ENCODE measurements around the gene GRIK5. TPM values are rescaled to one million over a fixed set of nuclear protein-coding genes. Genes with fewer than 3 reads are reported as not detected.

The GRIK5 gene
- total and polyA plus RNA-seq, 2 donors (not counting 3 experiments of a cell fraction or from before 2014, with no cell fraction given): 0.80 to 2.2 TPM

DNA sequence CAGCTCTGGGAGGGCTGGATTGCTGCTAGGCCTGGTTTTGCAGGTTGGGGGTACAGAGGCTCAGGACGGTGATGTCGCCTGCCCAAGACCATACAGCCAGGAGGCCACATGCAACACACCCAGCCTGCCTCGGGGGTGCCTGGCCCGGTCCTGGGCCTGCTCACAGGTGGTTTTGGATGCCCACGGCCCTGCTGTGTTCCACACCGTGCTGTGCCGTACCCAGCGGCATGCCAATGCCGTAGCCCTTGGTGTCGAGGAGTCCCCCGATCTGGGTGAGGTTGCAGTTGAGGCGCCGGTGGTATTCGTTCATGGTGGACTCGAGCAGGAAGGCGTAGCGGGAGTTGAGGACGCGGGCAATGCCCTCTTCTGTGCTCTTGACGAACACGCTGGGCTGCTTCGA, 64.5 kb downstream of the GRIK5 start:
- DNase-seq (ENCODE audit: low read depth, low spot score) (no peak), FAIRE-seq (no peak)
- H3K27me3 ChIP-seq (ENCODE audit: control insufficient read depth in 2 of 2, insufficient read depth in 2 of 2, low read length in 2 of 2): peaks cover 2 to 3% of the 10 kb centered on the region in 2 experiments
- H3K9me1 ChIP-seq (replicated peaks; ENCODE audit: control insufficient read depth, extremely low read depth, insufficient read depth, low read length): no peaks in the 10 kb centered on the region
- no peak overlapping the region for H2AFZ ChIP-seq (ENCODE audit: low read depth, low read length)
- no peaks in the 10 kb centered on the region for H4K20me1 ChIP-seq (replicated peaks; ENCODE audit: control insufficient read depth, extremely low read depth, insufficient read depth, low read length)
- dilution Hi-C loops (cut with MboI; ENCODE audit: extremely low pct_ligation_motif_present, low sequenced_read_pairs): no loop called here
- H3K4me3 ChIP-seq (replicated peaks in 1 of 3; ENCODE audit: insufficient read depth in 1 of 3, low read depth in 1 of 3, low read length in 3 of 3): no peak overlapping the region
- H3K4me2 ChIP-seq (ENCODE audit: insufficient read depth, low read length): no peak overlapping the region
- TF ChIP-seq, protein P1, sequence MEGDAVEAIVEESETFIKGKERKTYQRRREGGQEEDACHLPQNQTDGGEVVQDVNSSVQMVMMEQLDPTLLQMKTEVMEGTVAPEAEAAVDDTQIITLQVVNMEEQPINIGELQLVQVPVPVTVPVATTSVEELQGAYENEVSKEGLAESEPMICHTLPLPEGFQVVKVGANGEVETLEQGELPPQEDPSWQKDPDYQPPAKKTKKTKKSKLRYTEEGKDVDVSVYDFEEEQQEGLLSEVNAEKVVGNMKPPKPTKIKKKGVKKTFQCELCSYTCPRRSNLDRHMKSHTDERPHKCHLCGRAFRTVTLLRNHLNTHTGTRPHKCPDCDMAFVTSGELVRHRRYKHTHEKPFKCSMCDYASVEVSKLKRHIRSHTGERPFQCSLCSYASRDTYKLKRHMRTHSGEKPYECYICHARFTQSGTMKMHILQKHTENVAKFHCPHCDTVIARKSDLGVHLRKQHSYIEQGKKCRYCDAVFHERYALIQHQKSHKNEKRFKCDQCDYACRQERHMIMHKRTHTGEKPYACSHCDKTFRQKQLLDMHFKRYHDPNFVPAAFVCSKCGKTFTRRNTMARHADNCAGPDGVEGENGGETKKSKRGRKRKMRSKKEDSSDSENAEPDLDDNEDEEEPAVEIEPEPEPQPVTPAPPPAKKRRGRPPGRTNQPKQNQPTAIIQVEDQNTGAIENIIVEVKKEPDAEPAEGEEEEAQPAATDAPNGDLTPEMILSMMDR (IDR thresholded peaks at IDR 0.05; ENCODE audit: extremely low read depth in 1 of 2, insufficient read depth in 1 of 2, low read depth in 1 of 2, low read length in 2 of 2): no peak
- TF ChIP-seq, protein P2, sequence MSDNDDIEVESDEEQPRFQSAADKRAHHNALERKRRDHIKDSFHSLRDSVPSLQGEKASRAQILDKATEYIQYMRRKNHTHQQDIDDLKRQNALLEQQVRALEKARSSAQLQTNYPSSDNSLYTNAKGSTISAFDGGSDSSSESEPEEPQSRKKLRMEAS (IDR thresholded peaks at IDR 0.05; ENCODE audit: insufficient read depth, insufficient read length): no peak
- TF ChIP-seq JUN (IDR thresholded peaks at IDR 0.05; ENCODE audit: borderline replicate concordance, insufficient read depth, insufficient read length, low read depth) (no peak), MYC (IDR thresholded peaks at IDR 0.05; ENCODE audit: low read depth, low read length) (no peak), POLR2A (IDR thresholded peaks at IDR 0.05; ENCODE audit: low read depth, low read length) (no peak), EZH2 (IDR thresholded peaks at IDR 0.05; ENCODE audit: borderline replicate concordance, low read depth, low read length, severe bottlenecking) (no peak), FOS (IDR thresholded peaks at IDR 0.05; ENCODE audit: borderline replicate concordance, insufficient read depth, low read length) (no peak), GATA2 (IDR thresholded peaks at IDR 0.05; ENCODE audit: insufficient read depth, insufficient read length, low read depth, low read length) (no peak), POLR2AphosphoS5 (IDR thresholded peaks at IDR 0.05; ENCODE audit: insufficient read depth, low read depth, low read length) (no peak)
- H3K4me1 ChIP-seq (ENCODE audit: control insufficient read depth, extremely low read depth, insufficient read depth, low read length): no peaks in the 10 kb centered on the region
- no peaks in the 10 kb centered on the region for H3K79me2 ChIP-seq (ENCODE audit: control insufficient read depth, insufficient read depth, low read length)
- H3K9ac ChIP-seq (replicated peaks; ENCODE audit: extremely low read depth, insufficient read depth, low read length): no peak overlapping the region
- H3K9me3 ChIP-seq (replicated peaks; ENCODE audit: control insufficient read depth, insufficient read depth, low read length): no peaks in the 10 kb centered on the region
- no TSS peak for BruUV-seq (replicated peaks)
- intact Hi-C loops (cut with micrococcal nuclease): no loop called here
- POLR2A ChIA-PET: no interaction called here
- no peak overlapping the region for H3K27ac ChIP-seq (ENCODE audit: insufficient read depth, low read depth, low read length)
- no peaks in the 10 kb centered on the region for H3K36me3 ChIP-seq (ENCODE audit: control insufficient read depth in 2 of 2, extremely low read depth in 1 of 2, insufficient read depth in 2 of 2, low read length in 2 of 2)
- CTCF ChIA-PET: no interaction called here

All from endothelial cell of umbilical vein (primary cell).